Esophagus squamous epithelium (tissue), 4 donors: ENCODE data around the gene POLR1G.

Source experiments
- POLR2A ChIP-seq, 4 donors: fragments of 450-650 bp; IDR thresholded peaks; one replicate each; pipeline ENCODE4 v1.6.1; 2017; ENCODE audit warnings: antibody characterized with exemption in 4 of 4, mild to moderate bottlenecking in 4 of 4, moderate library complexity in 3 of 4
- TF ChIP-seq, protein P1 (sequence below), 6 experiments: fragments of 450-650 bp in 4 of 6; fragments of 200-600 bp in 2 of 6; sonication (generic) in 2 of 6; IDR thresholded peaks; one replicate each; pipeline ENCODE4 v1.5.1; 2016 to 2019; ENCODE audit warnings: antibody characterized with exemption in 6 of 6, mild to moderate bottlenecking in 4 of 6, moderate library complexity in 4 of 6

GRCh38 chr19:45401815-45402214 is 4.6 kb upstream of the POLR1G start:
- TF ChIP-seq, protein P1, sequence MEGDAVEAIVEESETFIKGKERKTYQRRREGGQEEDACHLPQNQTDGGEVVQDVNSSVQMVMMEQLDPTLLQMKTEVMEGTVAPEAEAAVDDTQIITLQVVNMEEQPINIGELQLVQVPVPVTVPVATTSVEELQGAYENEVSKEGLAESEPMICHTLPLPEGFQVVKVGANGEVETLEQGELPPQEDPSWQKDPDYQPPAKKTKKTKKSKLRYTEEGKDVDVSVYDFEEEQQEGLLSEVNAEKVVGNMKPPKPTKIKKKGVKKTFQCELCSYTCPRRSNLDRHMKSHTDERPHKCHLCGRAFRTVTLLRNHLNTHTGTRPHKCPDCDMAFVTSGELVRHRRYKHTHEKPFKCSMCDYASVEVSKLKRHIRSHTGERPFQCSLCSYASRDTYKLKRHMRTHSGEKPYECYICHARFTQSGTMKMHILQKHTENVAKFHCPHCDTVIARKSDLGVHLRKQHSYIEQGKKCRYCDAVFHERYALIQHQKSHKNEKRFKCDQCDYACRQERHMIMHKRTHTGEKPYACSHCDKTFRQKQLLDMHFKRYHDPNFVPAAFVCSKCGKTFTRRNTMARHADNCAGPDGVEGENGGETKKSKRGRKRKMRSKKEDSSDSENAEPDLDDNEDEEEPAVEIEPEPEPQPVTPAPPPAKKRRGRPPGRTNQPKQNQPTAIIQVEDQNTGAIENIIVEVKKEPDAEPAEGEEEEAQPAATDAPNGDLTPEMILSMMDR (IDR thresholded peaks at IDR 0.05) = no peak
- no peak for TF ChIP-seq POLR2A (IDR thresholded peaks at IDR 0.05)
